Retinal pigment epithelial cell (primary cell): ENCODE results near the gene ANKRD7.
A peak's percentile ranks its signal among the peaks of the same experiment; 100 is the strongest.

ENCODE experiments used
- DNase-seq: peaks from one replicate; pipeline ENCODE4 v3.0.0-alpha.2; 2010; ENCODE audit warnings: low read depth
- H3K4me3 ChIP-seq: 2 replicates; pipeline ENCODE4 v1.5.1; 2011; ENCODE audit warnings: mild to moderate bottlenecking, low read length, control low read depth, moderate library complexity
- TF ChIP-seq, protein P1 (sequence below): conservative IDR thresholded peaks from 2 replicates; pipeline ENCODE4 v1.5.1; 2011; ENCODE audit warnings: low read depth, low read length, control low read depth, inconsistent platforms

ANKRD7 gene, protein sequence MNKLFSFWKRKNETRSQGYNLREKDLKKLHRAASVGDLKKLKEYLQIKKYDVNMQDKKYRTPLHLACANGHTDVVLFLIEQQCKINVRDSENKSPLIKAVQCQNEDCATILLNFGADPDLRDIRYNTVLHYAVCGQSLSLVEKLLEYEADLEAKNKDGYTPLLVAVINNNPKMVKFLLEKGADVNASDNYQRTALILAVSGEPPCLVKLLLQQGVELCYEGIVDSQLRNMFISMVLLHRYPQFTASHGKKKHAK

DNA sequence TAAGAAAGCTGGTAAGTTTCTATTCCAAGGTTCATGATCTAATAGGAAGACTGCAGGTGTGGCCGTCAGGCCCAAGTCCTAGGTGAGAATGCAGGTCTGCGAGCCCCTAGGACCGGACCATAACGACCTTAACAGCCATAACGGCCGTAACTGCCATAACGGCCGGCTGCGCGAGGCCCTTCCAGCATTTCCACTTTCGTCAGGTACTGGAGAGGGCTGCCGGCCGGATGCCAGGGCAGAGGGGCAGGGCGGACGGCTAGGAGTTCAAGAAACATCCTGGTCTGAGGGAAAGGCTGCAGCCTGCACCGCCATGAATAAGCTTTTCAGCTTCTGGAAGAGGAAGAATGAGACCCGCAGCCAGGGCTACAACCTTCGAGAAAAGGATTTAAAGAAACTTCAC is at the start of gene ANKRD7:
Gene ANKRD7, plus strand, starts transcription at position 184 of the 400 bp plus-strand sequence. Its CDS starts 127 bp downstream, at position 311.
- TF ChIP-seq, protein P1, sequence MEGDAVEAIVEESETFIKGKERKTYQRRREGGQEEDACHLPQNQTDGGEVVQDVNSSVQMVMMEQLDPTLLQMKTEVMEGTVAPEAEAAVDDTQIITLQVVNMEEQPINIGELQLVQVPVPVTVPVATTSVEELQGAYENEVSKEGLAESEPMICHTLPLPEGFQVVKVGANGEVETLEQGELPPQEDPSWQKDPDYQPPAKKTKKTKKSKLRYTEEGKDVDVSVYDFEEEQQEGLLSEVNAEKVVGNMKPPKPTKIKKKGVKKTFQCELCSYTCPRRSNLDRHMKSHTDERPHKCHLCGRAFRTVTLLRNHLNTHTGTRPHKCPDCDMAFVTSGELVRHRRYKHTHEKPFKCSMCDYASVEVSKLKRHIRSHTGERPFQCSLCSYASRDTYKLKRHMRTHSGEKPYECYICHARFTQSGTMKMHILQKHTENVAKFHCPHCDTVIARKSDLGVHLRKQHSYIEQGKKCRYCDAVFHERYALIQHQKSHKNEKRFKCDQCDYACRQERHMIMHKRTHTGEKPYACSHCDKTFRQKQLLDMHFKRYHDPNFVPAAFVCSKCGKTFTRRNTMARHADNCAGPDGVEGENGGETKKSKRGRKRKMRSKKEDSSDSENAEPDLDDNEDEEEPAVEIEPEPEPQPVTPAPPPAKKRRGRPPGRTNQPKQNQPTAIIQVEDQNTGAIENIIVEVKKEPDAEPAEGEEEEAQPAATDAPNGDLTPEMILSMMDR: no peak
- DNase-seq: no peak
- H3K4me3 ChIP-seq: no peak within 1 kb of the TSS

DNA sequence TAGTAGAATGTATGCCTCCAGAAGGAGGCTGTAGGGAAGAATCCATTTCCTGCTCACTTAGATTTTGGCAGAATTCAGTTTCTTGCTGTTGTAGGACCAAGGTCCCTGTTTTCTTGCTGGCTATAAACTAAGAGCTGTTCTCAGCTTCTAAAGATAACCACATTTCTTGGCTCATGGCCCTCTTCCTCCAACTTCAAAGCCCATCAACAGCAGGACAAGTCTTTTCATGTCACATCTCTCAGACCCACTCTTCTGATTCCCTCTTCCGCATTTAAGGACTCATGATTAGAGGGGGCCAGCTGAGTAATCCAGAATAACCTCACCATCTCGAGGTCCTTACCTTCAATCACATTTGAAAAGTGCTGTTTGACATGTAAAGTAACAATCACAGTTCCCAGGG is 48.8 kb upstream of the ANKRD7 start:
- DNase-seq: no peak
- TF ChIP-seq, protein P1: no peak
- no peak overlapping the region for H3K4me3 ChIP-seq

DNA sequence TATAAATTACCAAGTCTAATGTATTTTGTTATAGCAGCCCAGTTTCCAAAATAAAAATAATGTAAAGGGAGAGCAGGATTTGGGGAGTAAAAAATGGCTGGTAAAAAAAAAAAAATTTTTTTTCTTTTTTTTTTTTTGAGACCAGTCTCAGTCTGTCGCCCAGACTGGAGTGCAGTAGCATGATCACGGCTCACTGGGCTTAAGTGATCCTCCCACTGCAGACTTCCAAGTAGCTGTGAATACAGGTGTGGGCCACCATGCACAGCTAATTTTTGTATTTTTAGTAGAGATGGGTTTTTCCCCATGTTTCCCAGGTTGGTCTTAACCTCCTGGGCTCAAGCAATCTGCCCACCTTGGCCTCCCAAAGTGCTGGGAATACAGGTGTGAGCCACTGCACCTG is 45.3 kb upstream of the ANKRD7 start:
- no peak overlapping the region for H3K4me3 ChIP-seq
- TF ChIP-seq, protein P1: no peak
- no peak for DNase-seq

DNA sequence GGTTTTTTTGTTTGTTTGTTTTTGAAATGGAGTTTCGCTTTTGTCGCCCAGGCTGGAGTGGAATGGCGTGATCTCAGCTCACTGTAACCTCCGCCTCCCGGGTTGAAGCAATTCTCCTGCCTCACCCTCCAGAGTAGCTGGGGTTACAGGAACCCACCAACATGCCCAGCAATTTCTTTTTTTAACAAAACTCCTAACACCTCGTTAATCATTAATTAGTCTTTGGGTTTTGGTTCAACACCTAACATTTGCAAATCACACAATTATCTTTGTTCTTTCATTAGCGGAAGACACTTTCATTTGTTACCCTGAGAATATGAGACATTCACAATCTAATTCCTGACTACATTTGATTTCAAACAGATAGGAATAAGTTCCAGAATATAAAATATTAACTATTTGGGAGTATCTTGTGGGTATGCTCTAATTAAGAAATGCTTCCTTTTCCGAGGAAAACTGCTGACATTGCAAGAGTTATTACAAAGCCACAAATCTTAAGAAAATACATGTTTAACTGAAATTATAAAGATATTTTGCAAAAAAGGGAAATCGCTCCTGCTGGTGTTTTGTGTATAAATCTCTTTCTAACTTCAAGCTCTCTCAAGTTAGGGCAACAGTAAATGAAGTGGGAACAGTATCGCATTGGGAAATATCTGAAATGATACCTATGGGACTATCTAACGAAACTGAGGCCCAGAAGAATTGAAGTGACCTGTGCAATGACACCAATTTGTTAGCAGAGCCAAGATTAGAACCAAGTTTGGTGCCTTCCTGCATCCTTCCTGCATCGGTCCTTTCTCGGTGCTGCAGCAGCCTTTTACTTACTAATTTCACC is 41.7 kb upstream of the ANKRD7 start:
- TF ChIP-seq, protein P1: no peak
- H3K4me3 ChIP-seq: peak overlapping the region; percentile 97
- DNase-seq: no peak

DNA sequence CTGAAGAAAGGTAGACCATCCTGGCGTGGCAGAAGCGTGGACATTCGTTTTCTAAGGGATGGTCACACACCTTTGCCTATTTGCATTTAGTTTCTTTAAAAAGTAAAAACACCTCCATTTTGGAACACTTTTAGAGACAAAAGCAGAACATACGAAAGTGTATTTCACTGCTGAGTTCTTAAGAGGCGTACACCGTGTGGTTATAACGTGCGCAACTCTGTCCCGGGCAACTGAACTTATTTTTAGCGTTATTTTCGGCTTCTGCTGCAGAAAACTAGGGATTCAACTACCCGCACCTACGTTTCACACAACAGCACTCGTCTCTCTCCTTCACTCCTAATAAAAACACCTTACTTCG is 41.1 kb upstream of the ANKRD7 start:
- no peak for DNase-seq
- TF ChIP-seq, protein P1: no peak
- peak overlapping the region; percentile 97 for H3K4me3 ChIP-seq

DNA sequence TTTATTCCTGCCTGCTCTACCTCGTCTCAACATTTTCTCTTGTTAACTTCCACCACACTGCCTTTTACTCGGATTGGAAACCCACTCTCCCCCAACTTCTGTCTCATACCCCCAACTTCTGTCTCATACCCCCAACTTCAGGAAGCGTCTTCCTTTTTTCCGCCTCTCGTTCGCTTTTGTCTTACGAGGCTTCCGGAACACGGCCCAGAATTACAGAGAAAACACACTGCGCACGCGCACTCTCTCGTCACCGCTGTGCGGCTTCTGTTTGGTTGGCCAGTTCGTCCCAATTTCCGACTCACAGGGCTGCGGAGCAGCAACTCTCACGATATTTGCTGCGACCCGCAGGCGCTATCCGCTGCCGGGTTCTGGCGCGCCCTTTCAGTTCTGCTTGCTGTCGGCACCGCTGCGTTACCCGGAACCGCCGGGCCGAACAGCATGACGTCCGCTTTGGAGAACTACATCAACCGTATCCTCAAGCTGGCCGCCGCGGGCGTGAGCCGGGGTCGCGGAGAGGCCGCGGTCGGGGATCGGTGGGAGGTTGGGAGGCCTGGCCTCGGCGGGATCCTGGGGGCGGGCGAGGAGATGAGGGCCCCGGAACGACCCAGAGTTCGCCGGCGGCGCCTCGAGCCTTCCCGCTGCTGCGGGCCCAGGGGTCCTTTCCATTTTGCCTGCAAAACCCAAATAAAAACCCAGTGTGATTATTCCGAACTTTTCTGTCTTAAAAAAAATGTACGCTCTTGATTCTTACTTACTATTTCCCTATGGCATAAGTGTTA is 40.5 kb upstream of the ANKRD7 start, which contains the start of gene LSM8:
Gene LSM8, plus strand, starts transcription at position 379 of the 779 bp plus-strand sequence. Its CDS starts 60 bp downstream, at position 439.
- H3K4me3 ChIP-seq: peak within 1 kb of the TSS; percentile 97
- TF ChIP-seq, protein P1: no peak
- peak; percentile 94 for DNase-seq
